ENCODE data around the gene MTRR. TPM values are rescaled to one million over a fixed set of nuclear protein-coding genes. Genes with fewer than 3 reads are reported as not detected.

The MTRR gene
- total and polyA plus RNA-seq, 4 donors = 30.2 to 37.2 (median 36.8) TPM

- WGBS (ENCODE audit: insufficient coverage) = 100% methylated on average over 1 of the region's 4 CpGs
- no peaks in the 10 kb centered on the region for H3K27me3 ChIP-seq (ENCODE audit: control insufficient read depth, insufficient read depth, low read length)
- no peak overlapping the region for H3K27ac ChIP-seq (ENCODE audit: low read depth, low read length)
- no peaks in the 10 kb centered on the region for H3K4me1 ChIP-seq (ENCODE audit: control insufficient read depth, insufficient read depth, low read length)
- DNase-seq (ENCODE audit: low read depth in 4 of 6, low spot score in 6 of 6) = no peak
- H3K9me3 ChIP-seq (ENCODE audit: control insufficient read depth, insufficient read depth, low read length) = no peaks in the 10 kb centered on the region
- H3K4me3 ChIP-seq (ENCODE audit: low read depth, low read length) = no peak overlapping the region
- peaks cover 27% of the 10 kb centered on the region for H3K36me3 ChIP-seq (ENCODE audit: control insufficient read depth, insufficient read depth, low read length)
Observed at GRCh38 chr5:7882926-7883325, 14.0 kb downstream of the MTRR start.

- WGBS (ENCODE audit: insufficient coverage) = no CpG with 5 or more reads among the region's 5 CpGs
- Histone ChIP-seq H3K4me1 (ENCODE audit: control insufficient read depth, insufficient read depth, low read length) (no peaks in the 10 kb centered on the region), H3K9me3 (ENCODE audit: control insufficient read depth, insufficient read depth, low read length) (no peaks in the 10 kb centered on the region), H3K27ac (ENCODE audit: low read depth, low read length) (no peak overlapping the region), H3K27me3 (ENCODE audit: control insufficient read depth, insufficient read depth, low read length) (no peaks in the 10 kb centered on the region), H3K4me3 (ENCODE audit: low read depth, low read length) (no peak overlapping the region), H3K36me3 (ENCODE audit: control insufficient read depth, insufficient read depth, low read length) (peaks cover 28% of the 10 kb centered on the region)
- DNase-seq (ENCODE audit: low read depth in 4 of 6, low spot score in 6 of 6) = no peak
Observed at GRCh38 chr5:7884491-7885267, 15.7 kb downstream of the MTRR start.

GRCh38 chr5:7886849-7887475, 18.0 kb downstream of the MTRR start:
- Histone ChIP-seq H3K9me3 (ENCODE audit: control insufficient read depth, insufficient read depth, low read length) (no peaks in the 10 kb centered on the region), H3K4me3 (ENCODE audit: low read depth, low read length) (no peak overlapping the region), H3K4me1 (ENCODE audit: control insufficient read depth, insufficient read depth, low read length) (no peaks in the 10 kb centered on the region), H3K27ac (ENCODE audit: low read depth, low read length) (no peak overlapping the region), H3K36me3 (ENCODE audit: control insufficient read depth, insufficient read depth, low read length) (peaks cover 26% of the 10 kb centered on the region), H3K27me3 (ENCODE audit: control insufficient read depth, insufficient read depth, low read length) (no peaks in the 10 kb centered on the region)
- DNase-seq (ENCODE audit: low read depth in 4 of 6, low spot score in 6 of 6) = peak in 2 of 6 donors; percentile 72 to 93
- no CpG with 5 or more reads among the region's 7 CpGs for WGBS (ENCODE audit: insufficient coverage)

GRCh38 chr5:7888901-7889300, 20.0 kb downstream of the MTRR start:
- 71% methylated on average over 8 of the region's 9 CpGs for WGBS (ENCODE audit: insufficient coverage)
- H3K27me3 ChIP-seq (ENCODE audit: control insufficient read depth, insufficient read depth, low read length) = no peaks in the 10 kb centered on the region
- no peak overlapping the region for H3K27ac ChIP-seq (ENCODE audit: low read depth, low read length)
- DNase-seq (ENCODE audit: low read depth in 4 of 6, low spot score in 6 of 6) = peak in 1 of 6 donors; percentile 92
- no peak overlapping the region for H3K4me3 ChIP-seq (ENCODE audit: low read depth, low read length)
- H3K36me3 ChIP-seq (ENCODE audit: control insufficient read depth, insufficient read depth, low read length) = peaks cover 20% of the 10 kb centered on the region
- H3K9me3 ChIP-seq (ENCODE audit: control insufficient read depth, insufficient read depth, low read length) = no peaks in the 10 kb centered on the region
- no peaks in the 10 kb centered on the region for H3K4me1 ChIP-seq (ENCODE audit: control insufficient read depth, insufficient read depth, low read length)

- Histone ChIP-seq H3K27ac (ENCODE audit: low read depth, low read length) (no peak overlapping the region), H3K36me3 (ENCODE audit: control insufficient read depth, insufficient read depth, low read length) (peaks cover 31% of the 10 kb centered on the region), H3K4me3 (ENCODE audit: low read depth, low read length) (no peak overlapping the region), H3K27me3 (ENCODE audit: control insufficient read depth, insufficient read depth, low read length) (no peaks in the 10 kb centered on the region), H3K4me1 (ENCODE audit: control insufficient read depth, insufficient read depth, low read length) (no peaks in the 10 kb centered on the region), H3K9me3 (ENCODE audit: control insufficient read depth, insufficient read depth, low read length) (no peaks in the 10 kb centered on the region)
- no CpG with 5 or more reads among the region's 5 CpGs for WGBS (ENCODE audit: insufficient coverage)
- no peak for DNase-seq (ENCODE audit: low read depth in 4 of 6, low spot score in 6 of 6)
Observed at GRCh38 chr5:7894439-7894838, 25.5 kb downstream of the MTRR start.

- Histone ChIP-seq H3K36me3 (ENCODE audit: control insufficient read depth, insufficient read depth, low read length) (peaks cover 30% of the 10 kb centered on the region), H3K27me3 (ENCODE audit: control insufficient read depth, insufficient read depth, low read length) (no peaks in the 10 kb centered on the region), H3K27ac (ENCODE audit: low read depth, low read length) (no peak overlapping the region), H3K4me3 (ENCODE audit: low read depth, low read length) (no peak overlapping the region), H3K4me1 (ENCODE audit: control insufficient read depth, insufficient read depth, low read length) (no peaks in the 10 kb centered on the region), H3K9me3 (ENCODE audit: control insufficient read depth, insufficient read depth, low read length) (no peaks in the 10 kb centered on the region)
- WGBS (ENCODE audit: insufficient coverage) = no CpG with 5 or more reads among the region's 2 CpGs
- DNase-seq (ENCODE audit: low read depth in 4 of 6, low spot score in 6 of 6) = no peak
Observed at GRCh38 chr5:7894860-7895259, 25.9 kb downstream of the MTRR start.

GRCh38 chr5:7897014-7897600, 28.2 kb downstream of the MTRR start:
- 82% methylated on average over 5 of the region's 5 CpGs for WGBS (ENCODE audit: insufficient coverage)
- Histone ChIP-seq H3K9me3 (ENCODE audit: control insufficient read depth, insufficient read depth, low read length) (no peaks in the 10 kb centered on the region), H3K4me1 (ENCODE audit: control insufficient read depth, insufficient read depth, low read length) (no peaks in the 10 kb centered on the region), H3K4me3 (ENCODE audit: low read depth, low read length) (no peak overlapping the region), H3K27me3 (ENCODE audit: control insufficient read depth, insufficient read depth, low read length) (no peaks in the 10 kb centered on the region), H3K36me3 (ENCODE audit: control insufficient read depth, insufficient read depth, low read length) (peaks cover 25% of the 10 kb centered on the region), H3K27ac (ENCODE audit: low read depth, low read length) (no peak overlapping the region)
- DNase-seq (ENCODE audit: low read depth in 4 of 6, low spot score in 6 of 6) = peak in 1 of 6 donors; percentile 68

- Histone ChIP-seq H3K4me1 (ENCODE audit: control insufficient read depth, insufficient read depth, low read length) (no peaks in the 10 kb centered on the region), H3K27ac (ENCODE audit: low read depth, low read length) (no peak overlapping the region), H3K27me3 (ENCODE audit: control insufficient read depth, insufficient read depth, low read length) (no peaks in the 10 kb centered on the region), H3K36me3 (ENCODE audit: control insufficient read depth, insufficient read depth, low read length) (peaks cover 20% of the 10 kb centered on the region), H3K9me3 (ENCODE audit: control insufficient read depth, insufficient read depth, low read length) (no peaks in the 10 kb centered on the region), H3K4me3 (ENCODE audit: low read depth, low read length) (no peak overlapping the region)
- 100% methylated on average over 1 of the region's 3 CpGs for WGBS (ENCODE audit: insufficient coverage)
- DNase-seq (ENCODE audit: low read depth in 4 of 6, low spot score in 6 of 6) = no peak
Observed at GRCh38 chr5:7902201-7902600, 33.3 kb downstream of the MTRR start.

- H3K27ac ChIP-seq (ENCODE audit: low read depth, low read length) = no peak overlapping the region
- H3K4me1 ChIP-seq (ENCODE audit: control insufficient read depth, insufficient read depth, low read length) = no peaks in the 10 kb centered on the region
- peaks cover 20% of the 10 kb centered on the region for H3K36me3 ChIP-seq (ENCODE audit: control insufficient read depth, insufficient read depth, low read length)
- H3K9me3 ChIP-seq (ENCODE audit: control insufficient read depth, insufficient read depth, low read length) = no peaks in the 10 kb centered on the region
- 94% methylated on average over 9 of the region's 9 CpGs for WGBS (ENCODE audit: insufficient coverage)
- H3K27me3 ChIP-seq (ENCODE audit: control insufficient read depth, insufficient read depth, low read length) = no peaks in the 10 kb centered on the region
- DNase-seq (ENCODE audit: low read depth in 4 of 6, low spot score in 6 of 6) = no peak
- no peak overlapping the region for H3K4me3 ChIP-seq (ENCODE audit: low read depth, low read length)
Observed at GRCh38 chr5:7902666-7903625, 34.0 kb downstream of the MTRR start.
